Liver (tissue), 9 donors: ENCODE measurements around the gene KLF18. TPM values are rescaled to one million over a fixed set of nuclear protein-coding genes. Genes with fewer than 3 reads are reported as not detected.
"Not testable (repeated sequence)": the region's sequence is repeated elsewhere in the genome, so short reads cannot be mapped to it uniquely, and the experiment has no call there.

ENCODE experiments used
- DNase-seq: peaks from one replicate; pipeline ENCODE4 v3.0.0-alpha.2; 2017; ENCODE audit warnings: low spot score
- H3K27ac ChIP-seq, 2 donors: one replicate each; pipeline ENCODE4 v1.7.0; 2013; ENCODE audit warnings: inconsistent platforms in 2 of 2, low read length in 2 of 2, control low read depth in 1 of 2, low read depth in 1 of 2, mild to moderate bottlenecking in 1 of 2
- H3K27me3 ChIP-seq, 4 donors: one replicate each; pipeline versions ENCODE4 v1.6.1 to v1.7.0; 2013; ENCODE audit warnings: low read length in 3 of 4, inconsistent platforms in 1 of 4, mild to moderate bottlenecking in 1 of 4, moderate library complexity in 1 of 4; ENCODE audit not compliant: control insufficient read depth in 4 of 4, insufficient read depth in 4 of 4
- H3K36me3 ChIP-seq, 4 donors: one replicate each; pipeline versions ENCODE4 v1.6.1 to v1.7.0; 2013; ENCODE audit warnings: low read length in 3 of 4, mild to moderate bottlenecking in 3 of 4, low read depth in 1 of 4, moderate library complexity in 1 of 4; ENCODE audit not compliant: control insufficient read depth in 4 of 4, insufficient read depth in 3 of 4
- H3K4me1 ChIP-seq, 4 donors: one replicate each; pipeline versions ENCODE4 v1.6.1 to v1.7.0; 2013; ENCODE audit warnings: low read length in 3 of 4, mild to moderate bottlenecking in 3 of 4, moderate library complexity in 1 of 4; ENCODE audit not compliant: control insufficient read depth in 4 of 4, insufficient read depth in 4 of 4
- H3K4me3 ChIP-seq, 3 donors: one replicate each; pipeline versions ENCODE4 v1.6.1 to v1.7.0; 2013; ENCODE audit warnings: low read length in 3 of 3, control low read depth in 1 of 3, low read depth in 1 of 3, mild to moderate bottlenecking in 1 of 3
- H3K9ac ChIP-seq, 2 donors: one replicate each; pipeline ENCODE4 v1.7.0; 2013; ENCODE audit warnings: low read length in 2 of 2, mild to moderate bottlenecking in 2 of 2, moderate library complexity in 2 of 2, control low read depth in 1 of 2, low read depth in 1 of 2
- H3K9me3 ChIP-seq, 4 donors: one replicate each; pipeline versions ENCODE4 v1.6.1 to v1.7.0; 2013; ENCODE audit warnings: low read length in 3 of 4; ENCODE audit not compliant: control insufficient read depth in 4 of 4
- CTCF ChIP-seq: fragments of 150-350 bp; IDR thresholded peaks from 2 replicates; pipeline ENCODE4 v1.5.1; 2017; ENCODE audit warnings: improper control_type of control experiment, low read depth, low read length; ENCODE audit not compliant: missing input control
- FOXA2 ChIP-seq: IDR thresholded peaks from 2 replicates; pipeline ENCODE4 v1.6.1; 2016; ENCODE audit warnings: antibody characterized with exemption
- GABPA ChIP-seq, 2 donors: IDR thresholded peaks in 1 of 2; conservative IDR thresholded peaks in 1 of 2; 2 replicates each; pipeline ENCODE4 v1.6.1; 2016; ENCODE audit warnings: antibody characterized with exemption in 2 of 2, mild to moderate bottlenecking in 1 of 2, moderate library complexity in 1 of 2
- HNF4A ChIP-seq, 2 donors: conservative IDR thresholded peaks; 2 replicates each; pipeline ENCODE4 v1.6.1; 2016; ENCODE audit warnings: antibody characterized with exemption in 2 of 2, mild to moderate bottlenecking in 2 of 2
- RXRA ChIP-seq, 2 donors: IDR thresholded peaks; 2 replicates each; pipeline ENCODE4 v1.6.1; 2017 to 2018; ENCODE audit warnings: antibody characterized with exemption in 2 of 2, mild to moderate bottlenecking in 1 of 2
- TAF1 ChIP-seq: conservative IDR thresholded peaks from 2 replicates; pipeline ENCODE4 v1.6.1; 2016; ENCODE audit warnings: antibody characterized with exemption, mild to moderate bottlenecking
- YY1 ChIP-seq: IDR thresholded peaks from 2 replicates; pipeline ENCODE4 v1.6.1; 2016; ENCODE audit warnings: antibody characterized with exemption, mild to moderate bottlenecking
- WGBS: extraction: QIAGEN DNeasy Blood & Tissue Kit; methylation state at CpG from one replicate; pipeline ENCODE4 v1.1.7; 2013; 5-methylcytosine and 5-hydroxymethylcytosine counted together
- polyA plus RNA-seq, 2 donors: library from polyadenylated mRNA; stranded (reverse) in 1 of 2; unstranded in 1 of 2; fragments of 200-250 nt in 1 of 2; fragments of >200 nt in 1 of 2; fragmentation: Nextera tagmentation in 1 of 2; extraction: Ambion mirVana in 1 of 2; gene quantifications; one replicate each; pipeline versions ENCODE4 v1.2.1 to v1.2.3, GENCODE V29; 2013 to 2015
- total RNA-seq, 2 donors: library from RNA; depleted of rRNA; stranded (reverse); fragments of >200 nt; gene quantifications; one replicate each; pipeline ENCODE4 v1.2.3, GENCODE V29; 2014
- TF ChIP-seq, protein P1 (sequence below): IDR thresholded peaks from 2 replicates; pipeline ENCODE4 v1.6.1; 2016; ENCODE audit warnings: antibody characterized with exemption
- TF ChIP-seq, protein P2 (sequence below): IDR thresholded peaks from 2 replicates; pipeline ENCODE4 v1.6.1; 2016; ENCODE audit warnings: antibody characterized with exemption, mild to moderate bottlenecking
- donor health status: healthy.
- donor health status: healthy.
- donor health status: healthy.
- donor health status: healthy.
- donor health status: healthy.

KLF18 gene
- total and polyA plus RNA-seq, 4 donors = not detected

DNA sequence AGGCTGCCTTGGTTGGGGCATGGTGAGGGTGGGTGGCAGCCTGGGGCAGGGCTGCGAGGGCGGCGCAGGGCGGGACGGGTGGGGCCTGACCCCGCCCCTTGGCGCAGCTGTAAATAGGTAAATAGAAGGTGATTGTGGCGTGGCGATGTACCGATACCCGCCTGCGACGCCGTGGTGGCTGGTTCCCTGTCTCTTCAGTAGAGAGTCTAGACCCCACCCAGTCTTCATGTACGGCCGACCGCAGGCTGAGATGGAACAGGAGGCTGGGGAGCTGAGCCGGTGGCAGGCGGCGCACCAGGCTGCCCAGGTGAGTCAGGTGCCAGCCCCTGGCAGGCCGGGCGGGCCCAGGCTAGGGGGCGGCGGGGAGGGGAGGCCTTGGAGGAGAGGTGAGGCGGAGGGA is 22.7 kb downstream of the KLF18 start, which contains the start of gene KLF17:
Gene KLF17, plus strand, starts transcription at position 140 of the 400 bp plus-strand sequence. Its CDS starts 87 bp downstream, at position 227.
- Histone ChIP-seq H3K9me3 (no peaks in the 10 kb centered on the region), H3K4me1 (no peaks in the 10 kb centered on the region), H3K4me3 (no peak within 1 kb of the TSS), H3K9ac (no peak within 1 kb of the TSS), H3K27me3 (no peaks in the 10 kb centered on the region), H3K36me3 (no peaks in the 10 kb centered on the region), H3K27ac (no peak within 1 kb of the TSS)
- TF ChIP-seq RXRA (IDR thresholded peaks at IDR 0.05) (no peak), GABPA (IDR thresholded peaks at IDR 0.05 in 1 of 2, conservative IDR thresholded peaks at IDR 0.05 in 1 of 2) (no peak)
- 97% methylated on average over 25 of the region's 25 CpGs for WGBS
- no peak for DNase-seq

DNA sequence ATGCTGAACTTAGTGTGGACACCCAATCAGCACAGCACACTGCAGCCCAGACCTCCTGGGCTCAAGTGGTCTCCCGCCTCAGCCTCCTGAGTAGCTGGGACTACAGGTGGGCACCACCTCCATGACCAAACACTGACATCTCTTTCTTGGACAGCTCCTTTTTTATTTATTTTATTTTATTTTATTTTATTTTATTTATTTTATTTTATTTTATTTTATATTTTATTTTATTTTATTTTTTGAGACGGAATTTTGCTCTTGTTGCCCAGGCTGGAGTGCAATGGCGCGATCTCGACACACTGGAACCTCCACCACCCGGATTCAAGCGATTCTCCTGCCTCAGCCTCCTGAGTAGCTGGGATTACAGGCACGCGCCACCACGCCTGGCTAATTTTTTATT is 24.2 kb downstream of the KLF18 start:
- not testable (repeated sequence) for H3K4me3 ChIP-seq, H3K4me1 ChIP-seq, DNase-seq, H3K27ac ChIP-seq, H3K27me3 ChIP-seq, H3K36me3 ChIP-seq, H3K9me3 ChIP-seq, H3K9ac ChIP-seq
- 96% methylated on average over 10 of the region's 10 CpGs for WGBS

- no peak overlapping the region for H3K9ac ChIP-seq
- H3K4me3 ChIP-seq = no peak overlapping the region
- H3K27me3 ChIP-seq = no peaks in the 10 kb centered on the region
- no peak overlapping the region for H3K27ac ChIP-seq
- no peak for DNase-seq
- TF ChIP-seq GABPA (IDR thresholded peaks at IDR 0.05 in 1 of 2, conservative IDR thresholded peaks at IDR 0.05 in 1 of 2) (no peak), RXRA (IDR thresholded peaks at IDR 0.05) (no peak), YY1 (no peak), HNF4A (conservative IDR thresholded peaks at IDR 0.05) (no peak), CTCF (no peak), FOXA2 (no peak), TAF1 (no peak)
- TF ChIP-seq, protein P1, sequence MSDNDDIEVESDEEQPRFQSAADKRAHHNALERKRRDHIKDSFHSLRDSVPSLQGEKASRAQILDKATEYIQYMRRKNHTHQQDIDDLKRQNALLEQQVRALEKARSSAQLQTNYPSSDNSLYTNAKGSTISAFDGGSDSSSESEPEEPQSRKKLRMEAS = no peak
- TF ChIP-seq, protein P2, sequence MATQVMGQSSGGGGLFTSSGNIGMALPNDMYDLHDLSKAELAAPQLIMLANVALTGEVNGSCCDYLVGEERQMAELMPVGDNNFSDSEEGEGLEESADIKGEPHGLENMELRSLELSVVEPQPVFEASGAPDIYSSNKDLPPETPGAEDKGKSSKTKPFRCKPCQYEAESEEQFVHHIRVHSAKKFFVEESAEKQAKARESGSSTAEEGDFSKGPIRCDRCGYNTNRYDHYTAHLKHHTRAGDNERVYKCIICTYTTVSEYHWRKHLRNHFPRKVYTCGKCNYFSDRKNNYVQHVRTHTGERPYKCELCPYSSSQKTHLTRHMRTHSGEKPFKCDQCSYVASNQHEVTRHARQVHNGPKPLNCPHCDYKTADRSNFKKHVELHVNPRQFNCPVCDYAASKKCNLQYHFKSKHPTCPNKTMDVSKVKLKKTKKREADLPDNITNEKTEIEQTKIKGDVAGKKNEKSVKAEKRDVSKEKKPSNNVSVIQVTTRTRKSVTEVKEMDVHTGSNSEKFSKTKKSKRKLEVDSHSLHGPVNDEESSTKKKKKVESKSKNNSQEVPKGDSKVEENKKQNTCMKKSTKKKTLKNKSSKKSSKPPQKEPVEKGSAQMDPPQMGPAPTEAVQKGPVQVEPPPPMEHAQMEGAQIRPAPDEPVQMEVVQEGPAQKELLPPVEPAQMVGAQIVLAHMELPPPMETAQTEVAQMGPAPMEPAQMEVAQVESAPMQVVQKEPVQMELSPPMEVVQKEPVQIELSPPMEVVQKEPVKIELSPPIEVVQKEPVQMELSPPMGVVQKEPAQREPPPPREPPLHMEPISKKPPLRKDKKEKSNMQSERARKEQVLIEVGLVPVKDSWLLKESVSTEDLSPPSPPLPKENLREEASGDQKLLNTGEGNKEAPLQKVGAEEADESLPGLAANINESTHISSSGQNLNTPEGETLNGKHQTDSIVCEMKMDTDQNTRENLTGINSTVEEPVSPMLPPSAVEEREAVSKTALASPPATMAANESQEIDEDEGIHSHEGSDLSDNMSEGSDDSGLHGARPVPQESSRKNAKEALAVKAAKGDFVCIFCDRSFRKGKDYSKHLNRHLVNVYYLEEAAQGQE = no peak
- H3K36me3 ChIP-seq = no peaks in the 10 kb centered on the region
- WGBS = 87% methylated on average over 7 of the region's 7 CpGs
- no peaks in the 10 kb centered on the region for H3K9me3 ChIP-seq
- H3K4me1 ChIP-seq = no peaks in the 10 kb centered on the region
Measured at GRCh38 chr1:44114098-44114497, 27.3 kb downstream of the KLF18 start.
